ENCODE data around the gene PITRM1.

The PITRM1 gene

GRCh38 chr10:3093996-3094395 is 78.6 kb downstream of the PITRM1 start:
- TF ChIP-seq EZH2 (IDR thresholded peaks at IDR 0.05; ENCODE audit: borderline replicate concordance, low read depth, low read length, severe bottlenecking) (no peak), CTCF (IDR thresholded peaks at IDR 0.05; ENCODE audit: borderline replicate concordance, extremely low read depth, low read length, poor library complexity, severe bottlenecking) (no peak)
- H3K79me2 ChIP-seq (ENCODE audit: insufficient read depth, low read length), result peaks cover 96% of the 10 kb centered on the region
- DNase-seq, result no peak
- H3K4me1 ChIP-seq (ENCODE audit: insufficient read depth, low read length), result no peaks in the 10 kb centered on the region; the same call in 1 of the 2 replicates
- no peak for ATAC-seq (ENCODE audit: insufficient read depth, low read depth)
- H3K36me3 ChIP-seq (ENCODE audit: insufficient read depth, low read length), result peaks cover 91% of the 10 kb centered on the region
- no peak overlapping the region for H2AFZ ChIP-seq (ENCODE audit: low read depth, low read length)
- no peak overlapping the region for H3K9ac ChIP-seq (ENCODE audit: low read depth, low read length)
- H4K20me1 ChIP-seq (ENCODE audit: insufficient read depth, low read length), result peaks cover 92% of the 10 kb centered on the region
- H3K4me2 ChIP-seq (ENCODE audit: insufficient read depth, low read length), result no peak overlapping the region
- no peak overlapping the region for H3K27ac ChIP-seq (ENCODE audit: low read length)
- no peaks in the 10 kb centered on the region for H3K27me3 ChIP-seq (ENCODE audit: insufficient read depth, low read length, poor library complexity)
- H3K9me3 ChIP-seq (ENCODE audit: insufficient read depth, low read length, severe bottlenecking), result no peaks in the 10 kb centered on the region
- H3K4me3 ChIP-seq (ENCODE audit: low read depth in 1 of 2, low read length in 2 of 2), result no peak overlapping the region

- H3K36me3 ChIP-seq (ENCODE audit: insufficient read depth, low read length), result peaks cover 83% of the 10 kb centered on the region
- peaks cover 94% of the 10 kb centered on the region for H3K79me2 ChIP-seq (ENCODE audit: insufficient read depth, low read length)
- TF ChIP-seq CTCF (IDR thresholded peaks at IDR 0.05; ENCODE audit: borderline replicate concordance, extremely low read depth, low read length, poor library complexity, severe bottlenecking) (no peak), EZH2 (IDR thresholded peaks at IDR 0.05; ENCODE audit: borderline replicate concordance, low read depth, low read length, severe bottlenecking) (no peak)
- no peak for ATAC-seq (ENCODE audit: insufficient read depth, low read depth)
- no peak overlapping the region for H3K4me3 ChIP-seq (ENCODE audit: low read depth in 1 of 2, low read length in 2 of 2)
- H3K4me2 ChIP-seq (ENCODE audit: insufficient read depth, low read length), result no peak overlapping the region
- H3K9me3 ChIP-seq (ENCODE audit: insufficient read depth, low read length, severe bottlenecking), result no peaks in the 10 kb centered on the region
- H4K20me1 ChIP-seq (ENCODE audit: insufficient read depth, low read length), result peaks cover 90% of the 10 kb centered on the region
- no peaks in the 10 kb centered on the region for H3K27me3 ChIP-seq (ENCODE audit: insufficient read depth, low read length, poor library complexity)
- no peak overlapping the region for H2AFZ ChIP-seq (ENCODE audit: low read depth, low read length)
- DNase-seq, result no peak
- H3K4me1 ChIP-seq (ENCODE audit: insufficient read depth, low read length), result no peaks in the 10 kb centered on the region; the same call in 1 of the 2 replicates
- no peak overlapping the region for H3K9ac ChIP-seq (ENCODE audit: low read depth, low read length)
- no peak overlapping the region for H3K27ac ChIP-seq (ENCODE audit: low read length)
These were observed 80.7 kb downstream of the PITRM1 start for GRCh38 chr10:3091921-3092320.

GRCh38 chr10:3090914-3091787 is 81.4 kb downstream of the PITRM1 start:
- TF ChIP-seq EZH2 (IDR thresholded peaks at IDR 0.05; ENCODE audit: borderline replicate concordance, low read depth, low read length, severe bottlenecking), result no peak
- no peak for TF ChIP-seq CTCF (IDR thresholded peaks at IDR 0.05; ENCODE audit: borderline replicate concordance, extremely low read depth, low read length, poor library complexity, severe bottlenecking)
- H3K4me1 ChIP-seq (ENCODE audit: insufficient read depth, low read length), result no peaks in the 10 kb centered on the region; the same call in 1 of the 2 replicates
- H3K4me2 ChIP-seq (ENCODE audit: insufficient read depth, low read length), result no peak overlapping the region
- no peak overlapping the region for H3K9ac ChIP-seq (ENCODE audit: low read depth, low read length)
- ATAC-seq (ENCODE audit: insufficient read depth, low read depth), result no peak
- no peaks in the 10 kb centered on the region for H3K9me3 ChIP-seq (ENCODE audit: insufficient read depth, low read length, severe bottlenecking)
- peaks cover 95% of the 10 kb centered on the region for H3K79me2 ChIP-seq (ENCODE audit: insufficient read depth, low read length)
- no peak overlapping the region for H3K4me3 ChIP-seq (ENCODE audit: low read depth in 1 of 2, low read length in 2 of 2)
- no peaks in the 10 kb centered on the region for H3K27me3 ChIP-seq (ENCODE audit: insufficient read depth, low read length, poor library complexity)
- H3K27ac ChIP-seq (ENCODE audit: low read length), result no peak overlapping the region
- peaks cover 91% of the 10 kb centered on the region for H4K20me1 ChIP-seq (ENCODE audit: insufficient read depth, low read length)
- no peak overlapping the region for H2AFZ ChIP-seq (ENCODE audit: low read depth, low read length)
- H3K36me3 ChIP-seq (ENCODE audit: insufficient read depth, low read length), result peaks cover 85% of the 10 kb centered on the region
- DNase-seq, result no peak

Data from DND-41 (cell line).